ENCODE measurements around the gene STX10. TPM values are rescaled to one million over a fixed set of nuclear protein-coding genes. Genes with fewer than 3 reads are reported as not detected.

Gene STX10
- total and polyA plus RNA-seq, 9 of the 15 experiments (the other 6 are each of a cell fraction or from before 2014, with no cell fraction given): 0.51 to 66.3 (median 31.0) TPM

DNA sequence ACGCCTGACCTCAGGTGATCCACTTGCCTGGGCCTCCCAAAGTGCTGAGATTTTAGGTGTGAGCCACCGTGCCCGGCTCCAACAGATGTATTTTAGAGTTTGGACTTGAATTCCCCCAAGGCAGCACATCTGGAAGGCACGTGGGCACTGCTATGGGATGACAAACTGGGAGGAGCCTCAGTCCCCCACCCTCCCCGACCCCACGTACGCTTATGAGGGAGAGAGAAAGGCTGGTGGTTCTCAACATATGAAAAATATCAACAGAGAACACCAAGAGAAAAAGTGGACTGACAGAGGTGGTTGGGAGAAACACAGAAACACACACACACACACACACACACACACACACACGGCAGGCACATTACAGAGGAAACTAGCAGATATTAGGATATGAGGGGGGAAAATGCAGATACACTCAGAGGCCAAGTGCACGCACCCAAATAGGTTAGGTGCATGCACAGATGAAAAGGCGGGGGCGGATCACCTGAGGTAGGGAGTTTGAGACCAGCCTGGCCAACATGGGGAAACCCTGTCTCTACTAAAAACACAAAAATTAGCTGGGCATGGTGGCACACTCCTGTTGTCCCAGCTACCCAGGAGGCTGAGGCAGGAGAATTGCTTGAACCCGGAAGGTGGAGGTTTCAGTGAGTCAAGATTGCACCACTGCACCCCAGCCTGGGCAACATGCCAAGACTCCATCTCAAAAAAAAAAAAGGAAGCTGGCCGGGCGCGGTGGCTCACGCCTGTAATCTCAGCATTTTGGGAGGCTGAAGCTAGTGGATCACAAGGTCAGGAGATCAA, 3.2 kb downstream of the STX10 start (continued):
- TF ChIP-seq, protein P1, sequence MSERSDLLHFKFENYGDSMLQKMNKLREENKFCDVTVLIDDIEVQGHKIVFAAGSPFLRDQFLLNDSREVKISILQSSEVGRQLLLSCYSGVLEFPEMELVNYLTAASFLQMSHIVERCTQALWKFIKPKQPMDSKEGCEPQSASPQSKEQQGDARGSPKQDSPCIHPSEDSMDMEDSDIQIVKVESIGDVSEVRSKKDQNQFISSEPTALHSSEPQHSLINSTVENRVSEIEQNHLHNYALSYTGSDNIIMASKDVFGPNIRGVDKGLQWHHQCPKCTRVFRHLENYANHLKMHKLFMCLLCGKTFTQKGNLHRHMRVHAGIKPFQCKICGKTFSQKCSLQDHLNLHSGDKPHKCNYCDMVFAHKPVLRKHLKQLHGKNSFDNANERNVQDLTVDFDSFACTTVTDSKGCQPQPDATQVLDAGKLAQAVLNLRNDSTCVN (CRISPR knock-in tag; IDR thresholded peaks at IDR 0.05): peak; percentile 50; the same call in 1 of the 2 replicates
- TF ChIP-seq, protein P2, sequence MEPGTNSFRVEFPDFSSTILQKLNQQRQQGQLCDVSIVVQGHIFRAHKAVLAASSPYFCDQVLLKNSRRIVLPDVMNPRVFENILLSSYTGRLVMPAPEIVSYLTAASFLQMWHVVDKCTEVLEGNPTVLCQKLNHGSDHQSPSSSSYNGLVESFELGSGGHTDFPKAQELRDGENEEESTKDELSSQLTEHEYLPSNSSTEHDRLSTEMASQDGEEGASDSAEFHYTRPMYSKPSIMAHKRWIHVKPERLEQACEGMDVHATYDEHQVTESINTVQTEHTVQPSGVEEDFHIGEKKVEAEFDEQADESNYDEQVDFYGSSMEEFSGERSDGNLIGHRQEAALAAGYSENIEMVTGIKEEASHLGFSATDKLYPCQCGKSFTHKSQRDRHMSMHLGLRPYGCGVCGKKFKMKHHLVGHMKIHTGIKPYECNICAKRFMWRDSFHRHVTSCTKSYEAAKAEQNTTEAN (CRISPR knock-in tag; IDR thresholded peaks at IDR 0.05): no peak
- peak; percentile 54; the same call in 1 of the 2 replicates for TF ChIP-seq CTBP1 (IDR thresholded peaks at IDR 0.05; ENCODE audit: borderline replicate concordance)
- no peak for TF ChIP-seq PHTF2 (CRISPR knock-in tag; IDR thresholded peaks at IDR 0.05)
- no peak for TF ChIP-seq MAFF (IDR thresholded peaks at IDR 0.05; ENCODE audit: low read length)
- TF ChIP-seq NELFE (IDR thresholded peaks at IDR 0.05; ENCODE audit: insufficient read depth, insufficient read length): no peak
- no peak for TF ChIP-seq HDAC6 (IDR thresholded peaks at IDR 0.05; ENCODE audit: low read depth, low read length)
- TF ChIP-seq NFIC (IDR thresholded peaks at IDR 0.05): peak; percentile 97
- no peak for TF ChIP-seq SAFB (IDR thresholded peaks at IDR 0.05; ENCODE audit: borderline replicate concordance, low read depth, low read length)
- no peak for TF ChIP-seq MTA2 (IDR thresholded peaks at IDR 0.05; ENCODE audit: low read depth)
- 0 out of 2 replicates have a peak, but pooled peaks have one; percentile 29 for TF ChIP-seq OTX1 (CRISPR knock-in tag; IDR thresholded peaks at IDR 0.05)
- TF ChIP-seq, protein P3, sequence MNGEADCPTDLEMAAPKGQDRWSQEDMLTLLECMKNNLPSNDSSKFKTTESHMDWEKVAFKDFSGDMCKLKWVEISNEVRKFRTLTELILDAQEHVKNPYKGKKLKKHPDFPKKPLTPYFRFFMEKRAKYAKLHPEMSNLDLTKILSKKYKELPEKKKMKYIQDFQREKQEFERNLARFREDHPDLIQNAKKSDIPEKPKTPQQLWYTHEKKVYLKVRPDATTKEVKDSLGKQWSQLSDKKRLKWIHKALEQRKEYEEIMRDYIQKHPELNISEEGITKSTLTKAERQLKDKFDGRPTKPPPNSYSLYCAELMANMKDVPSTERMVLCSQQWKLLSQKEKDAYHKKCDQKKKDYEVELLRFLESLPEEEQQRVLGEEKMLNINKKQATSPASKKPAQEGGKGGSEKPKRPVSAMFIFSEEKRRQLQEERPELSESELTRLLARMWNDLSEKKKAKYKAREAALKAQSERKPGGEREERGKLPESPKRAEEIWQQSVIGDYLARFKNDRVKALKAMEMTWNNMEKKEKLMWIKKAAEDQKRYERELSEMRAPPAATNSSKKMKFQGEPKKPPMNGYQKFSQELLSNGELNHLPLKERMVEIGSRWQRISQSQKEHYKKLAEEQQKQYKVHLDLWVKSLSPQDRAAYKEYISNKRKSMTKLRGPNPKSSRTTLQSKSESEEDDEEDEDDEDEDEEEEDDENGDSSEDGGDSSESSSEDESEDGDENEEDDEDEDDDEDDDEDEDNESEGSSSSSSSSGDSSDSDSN (IDR thresholded peaks at IDR 0.05; ENCODE audit: borderline replicate concordance in 1 of 2, low read depth in 2 of 2, low read length in 2 of 2): no peak
- TF ChIP-seq BRCA1 (IDR thresholded peaks at IDR 0.05): no peak
- no peak for TF ChIP-seq BRCA1 (CRISPR knock-in tag; IDR thresholded peaks at IDR 0.05)
- TF ChIP-seq TOE1 (IDR thresholded peaks at IDR 0.05; ENCODE audit: borderline replicate concordance): no peak
- TF ChIP-seq TOE1 (CRISPR knock-in tag; IDR thresholded peaks at IDR 0.05; ENCODE audit: borderline replicate concordance, low read depth): no peak
- TF ChIP-seq PURB (CRISPR knock-in tag; IDR thresholded peaks at IDR 0.05; ENCODE audit: low read depth): no peak
- TF ChIP-seq KDM5B (IDR thresholded peaks at IDR 0.05; ENCODE audit: insufficient replicate concordance, low read depth, low read length): no peak
- no peak for TF ChIP-seq SMAD1 (IDR thresholded peaks at IDR 0.05; ENCODE audit: low read depth, low read length, partially characterized antibody)
- no peak for TF ChIP-seq NUFIP1 (IDR thresholded peaks at IDR 0.05; ENCODE audit: partially characterized antibody)
- TF ChIP-seq FOXM1 (IDR thresholded peaks at IDR 0.05; ENCODE audit: low read depth): no peak
- no peak for TF ChIP-seq FOXM1 (CRISPR knock-in tag; IDR thresholded peaks at IDR 0.05; ENCODE audit: low read depth)
- TF ChIP-seq ZNF384 (IDR thresholded peaks at IDR 0.05; ENCODE audit: low read depth, low read length): peak; percentile 92
- peak; percentile 80 for TF ChIP-seq CEBPG (CRISPR knock-in tag; IDR thresholded peaks at IDR 0.05)
- TF ChIP-seq CEBPG (tag; conservative IDR thresholded peaks at IDR 0.05 in 1 of 2, IDR thresholded peaks at IDR 0.05 in 1 of 2): peak; percentile 61 to 82
- TF ChIP-seq TEAD2 (tag; IDR thresholded peaks at IDR 0.05): no peak

All from K562 (cell line).